ENCODE results near the gene ESR2.
"Not testable (repeated sequence)": the region's sequence is repeated elsewhere in the genome, so short reads cannot be mapped to it uniquely, and the experiment has no call there.

The ESR2 gene

GRCh38 chr14:64123241-64123822, 170.8 kb downstream of the ESR2 start:
- no peak for DNase-seq

GRCh38 chr14:64119980-64120379, 174.2 kb downstream of the ESR2 start:
- DNase-seq = no peak

GRCh38 chr14:64119500-64119899, 174.7 kb downstream of the ESR2 start:
- peak; percentile 45 for DNase-seq

GRCh38 chr14:64118892-64119291, 175.3 kb downstream of the ESR2 start:
- no peak for DNase-seq

GRCh38 chr14:64118403-64118742, 175.8 kb downstream of the ESR2 start:
- DNase-seq = not testable (repeated sequence)

GRCh38 chr14:64117671-64118402, 176.3 kb downstream of the ESR2 start:
- DNase-seq = peak; percentile 11

GRCh38 chr14:64115401-64115800, 178.8 kb downstream of the ESR2 start:
- no peak for DNase-seq

- DNase-seq = no peak
Measured at GRCh38 chr14:64114796-64115195, 179.4 kb downstream of the ESR2 start.

- DNase-seq = no peak
Measured at GRCh38 chr14:64114166-64114565, 180.0 kb downstream of the ESR2 start.

- no peak for DNase-seq
Measured at GRCh38 chr14:64112867-64113678, 181.1 kb downstream of the ESR2 start.

GRCh38 chr14:64110802-64111201, 183.4 kb downstream of the ESR2 start:
- DNase-seq = no peak

GRCh38 chr14:64109819-64110554, 184.2 kb downstream of the ESR2 start:
- no peak for DNase-seq

GRCh38 chr14:64107438-64107837, 186.7 kb downstream of the ESR2 start:
- DNase-seq = no peak

- no peak for DNase-seq
Measured at GRCh38 chr14:64098120-64098519, 196.1 kb downstream of the ESR2 start.

- DNase-seq = peak; percentile 92
Measured at GRCh38 chr14:64095620-64096019, 198.6 kb downstream of the ESR2 start.

- DNase-seq = no peak
Measured at GRCh38 chr14:64092940-64093339, 201.2 kb downstream of the ESR2 start.

GRCh38 chr14:64092338-64092737, 201.8 kb downstream of the ESR2 start:
- DNase-seq = no peak

- DNase-seq = no peak
Measured at GRCh38 chr14:64091217-64091616, 203.0 kb downstream of the ESR2 start.

- DNase-seq = peak; percentile 17
Measured at GRCh38 chr14:64089920-64090319, 204.3 kb downstream of the ESR2 start.

- DNase-seq = no peak
Measured at GRCh38 chr14:64088647-64088964, 205.6 kb downstream of the ESR2 start.

- DNase-seq = no peak
Measured at GRCh38 chr14:64082837-64083236, 211.3 kb downstream of the ESR2 start.

GRCh38 chr14:64081174-64081746, 212.9 kb downstream of the ESR2 start:
- no peak for DNase-seq

GRCh38 chr14:64080452-64080851, 213.7 kb downstream of the ESR2 start:
- no peak for DNase-seq

Measured in fibroblast of skin of back (primary cell).